Ovary (tissue), 9 donors: ENCODE measurements around the gene RTL3. TPM values are rescaled to one million over a fixed set of nuclear protein-coding genes. Genes with fewer than 3 reads are reported as not detected.

ENCODE experiments used
- DNase-seq, 5 donors: peaks; one replicate each; pipeline ENCODE4 v3.0.0-alpha.2; 2019 to 2020
- H3K27ac ChIP-seq, 2 donors: fragments of 200-600 bp; one replicate each; pipeline versions ENCODE4 v1.5.1 to v1.8.0; 2019 to 2022
- H3K27me3 ChIP-seq: fragments of 200-600 bp; one replicate; pipeline ENCODE4 v1.8.0; 2022
- H3K36me3 ChIP-seq: fragments of 200-600 bp; sonication (generic); one replicate; pipeline ENCODE4 v1.5.1; 2019
- H3K4me1 ChIP-seq: one replicate; pipeline ENCODE4 v1.8.1; 2013; ENCODE audit warnings: mild to moderate bottlenecking, moderate library complexity; ENCODE audit not compliant: insufficient read depth
- H3K4me3 ChIP-seq: fragments of 200-600 bp; sonication (generic); one replicate; pipeline ENCODE4 v1.5.1; 2017
- H3K9me3 ChIP-seq, 2 donors: fragments of 200-600 bp in 1 of 2; sonication (generic) in 1 of 2; one replicate each; pipeline versions ENCODE4 v1.5.1 to v1.8.1; 2013 to 2019; ENCODE audit warnings: mild to moderate bottlenecking in 1 of 2, moderate library complexity in 1 of 2
- EP300 ChIP-seq: sonication (generic); formaldehyde crosslinking; IDR thresholded peaks from one replicate; pipeline ENCODE4 v1.6.1; 2017; ENCODE audit warnings: antibody characterized with exemption
- POLR2A ChIP-seq: fragments of 450-650 bp; IDR thresholded peaks from one replicate; pipeline ENCODE4 v1.6.1; 2017; ENCODE audit warnings: antibody characterized with exemption, mild to moderate bottlenecking, moderate library complexity
- WGBS, 3 donors: extraction: QIAGEN DNeasy Blood & Tissue Kit in 1 of 3; methylation state at CpG; one replicate each; pipeline versions ENCODE4 v1.1.5 to v1.1.7; 2013 to 2017; 5-methylcytosine and 5-hydroxymethylcytosine counted together
- intact Hi-C, 4 donors: fragments of 100-400 bp; cut with DNase I; formaldehyde crosslinking; loops; one replicate each; pipeline versions ENCODE4 v1.11.0 to v1.15.1; 2022 to 2023
- polyA plus RNA-seq, 2 donors: library from polyadenylated mRNA; stranded (reverse); fragments of 200-250 nt in 1 of 2; fragments of 350-450 nt in 1 of 2; fragmentation: Illumina TruSeq in 1 of 2; extraction: RNeasy Lipid Tissue Mini Kit (QIAGEN cat#74804) in 1 of 2; gene quantifications; one replicate each; pipeline ENCODE4 v1.2.3, GENCODE V29; 2013 to 2014
- total RNA-seq, 7 donors: library from RNA; depleted of rRNA in 2 of 7; stranded (reverse); fragments of >200 nt in 2 of 7; fragmentation: NEBNext Ultra II Directional in 3 of 7; extraction: Animal tissue kit (Norgen Biotek cat#: 25700) in 3 of 7; gene quantifications; one replicate each; pipeline versions ENCODE4 v1.1.0 to v1.2.4, GENCODE V29; 2016 to 2023
- TF ChIP-seq, protein P1 (sequence below), 3 donors: fragments of 450-650 bp in 2 of 3; fragments of 200-600 bp in 1 of 3; IDR thresholded peaks; one replicate each; pipeline versions ENCODE4 v1.5.1 to v1.8.0; 2016 to 2022; ENCODE audit warnings: antibody characterized with exemption in 3 of 3, mild to moderate bottlenecking in 1 of 3
- donor health status: DM: no; HTN: no; CAD: no; lungs with moderate emphysema.
- donor health status: DM: no; HTN: no; CAD: no.
- donor health status: Bipolar disorder and iron deficiency.
- donor health status: DM: yes; HTN: yes; CAD: no.
- donor health status: DM: no; HTN: no; CAD: no.
- donor health status: DM: yes; HTN: yes; CAD: no.

Gene RTL3
- total and polyA plus RNA-seq, 9 donors: 0.02 to 0.53 (median 0.17) TPM; not detected in 5

DNA sequence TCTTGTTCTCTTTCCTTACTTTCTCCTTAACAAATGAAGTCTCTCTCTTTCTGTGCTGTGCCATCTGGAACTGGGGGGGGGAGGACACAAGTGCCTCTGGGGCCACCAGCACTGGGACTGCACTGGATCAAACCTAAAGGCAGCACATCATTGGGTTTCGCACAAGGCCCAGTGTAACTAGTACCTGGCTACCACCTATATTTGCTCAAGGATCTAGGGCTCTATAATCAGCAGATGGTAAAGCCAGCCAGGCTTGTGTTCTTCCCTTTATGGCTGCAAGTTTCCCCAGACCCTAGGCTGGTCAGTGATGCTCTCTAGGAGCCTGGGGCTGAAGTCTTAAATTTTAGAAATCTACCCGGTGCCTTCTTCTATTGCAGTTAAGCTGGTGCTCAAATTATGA, 40.1 kb downstream of the RTL3 start:
- no peak for DNase-seq
- TF ChIP-seq EP300 (no peak), POLR2A (no peak)
- TF ChIP-seq, protein P1, sequence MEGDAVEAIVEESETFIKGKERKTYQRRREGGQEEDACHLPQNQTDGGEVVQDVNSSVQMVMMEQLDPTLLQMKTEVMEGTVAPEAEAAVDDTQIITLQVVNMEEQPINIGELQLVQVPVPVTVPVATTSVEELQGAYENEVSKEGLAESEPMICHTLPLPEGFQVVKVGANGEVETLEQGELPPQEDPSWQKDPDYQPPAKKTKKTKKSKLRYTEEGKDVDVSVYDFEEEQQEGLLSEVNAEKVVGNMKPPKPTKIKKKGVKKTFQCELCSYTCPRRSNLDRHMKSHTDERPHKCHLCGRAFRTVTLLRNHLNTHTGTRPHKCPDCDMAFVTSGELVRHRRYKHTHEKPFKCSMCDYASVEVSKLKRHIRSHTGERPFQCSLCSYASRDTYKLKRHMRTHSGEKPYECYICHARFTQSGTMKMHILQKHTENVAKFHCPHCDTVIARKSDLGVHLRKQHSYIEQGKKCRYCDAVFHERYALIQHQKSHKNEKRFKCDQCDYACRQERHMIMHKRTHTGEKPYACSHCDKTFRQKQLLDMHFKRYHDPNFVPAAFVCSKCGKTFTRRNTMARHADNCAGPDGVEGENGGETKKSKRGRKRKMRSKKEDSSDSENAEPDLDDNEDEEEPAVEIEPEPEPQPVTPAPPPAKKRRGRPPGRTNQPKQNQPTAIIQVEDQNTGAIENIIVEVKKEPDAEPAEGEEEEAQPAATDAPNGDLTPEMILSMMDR (IDR thresholded peaks at IDR 0.05): no peak
- Histone ChIP-seq H3K4me1 (no peaks in the 10 kb centered on the region), H3K36me3 (no peaks in the 10 kb centered on the region), H3K4me3 (no peak overlapping the region), H3K27me3 (no peaks in the 10 kb centered on the region), H3K9me3 (no peaks in the 10 kb centered on the region), H3K27ac (no peak overlapping the region)
- intact Hi-C loops: no loop called here
- WGBS, 3 donors: 89 to 92% (median 90%) methylated on average over 2 of the region's 2 CpGs

DNA sequence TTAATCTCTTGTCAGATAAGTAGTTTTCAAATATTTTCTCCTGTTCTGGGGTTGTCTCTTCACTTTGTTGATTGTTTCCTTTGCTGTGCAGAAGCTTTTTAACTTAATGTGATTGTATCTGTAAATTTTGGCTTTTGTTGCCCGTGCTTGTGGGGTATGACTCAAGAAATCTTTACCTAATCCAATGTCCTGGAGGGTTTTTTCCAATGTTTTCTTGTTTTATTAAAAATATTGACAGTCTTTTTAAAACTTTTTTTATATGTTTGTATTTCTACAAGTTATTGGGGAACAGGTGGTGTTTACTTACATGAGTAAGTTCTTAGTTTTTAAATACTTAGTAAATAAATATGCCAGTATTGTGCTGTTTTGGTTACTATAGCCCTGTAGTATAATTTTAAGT, 44.9 kb downstream of the RTL3 start:
- intact Hi-C loops: no loop called here
- Histone ChIP-seq H3K36me3 (no peaks in the 10 kb centered on the region), H3K27me3 (no peaks in the 10 kb centered on the region), H3K4me1 (no peaks in the 10 kb centered on the region), H3K9me3 (no peaks in the 10 kb centered on the region), H3K4me3 (no peak overlapping the region), H3K27ac (no peak overlapping the region)
- DNase-seq: no peak
- TF ChIP-seq POLR2A (no peak), EP300 (no peak)
- TF ChIP-seq, protein P1 (IDR thresholded peaks at IDR 0.05): no peak
- whole genome bisulfite sequencing, 3 donors: 46 to 57% (median 52%) methylated on average over 1 of the region's 1 CpG

Other genes with a start within 250 kb of the RTL3 start
- gene LPAR4, start 88.4 kb upstream of the RTL3 start, total RNA-seq: 1 to 10 TPM in 6 of 7 donors, under 1 TPM in 1; 0.96 to 3.0 (median 2.4) TPM
- gene LPAR4, start 88.4 kb upstream of the RTL3 start, polyA plus RNA-seq: 1 to 10 TPM; 1.3 to 2.5 TPM